Activated naive CD4-positive, alpha-beta T cell treated with anti-CD3 and anti-CD28 coated beads, Interleukin-2, amount 10 ng/mL, durations not matched to agents 7 days and 5 days (primary cell): ENCODE measurements around the gene PDE6C.

Source experiments
- CTCF ChIA-PET: fragments of 350-600 bp; sonication (Branson Sonifier 250); formaldehyde crosslinking; loops from one replicate; lab custom pipeline; 2021; ENCODE audit warnings: antibody characterized with exemption; lab: Charles Lee
- DNase-seq: peaks from one replicate; pipeline ENCODE4 v3.0.0-alpha.2; 2020
- H3K27ac Mint-ChIP-seq: one replicate; pipeline ENCODE4 v1.8.0; 2021; ENCODE audit warnings: mild to moderate bottlenecking, moderate library complexity, mixed read lengths
- H3K27me3 Mint-ChIP-seq: one replicate; pipeline ENCODE4 v1.8.0; 2021; ENCODE audit warnings: mild to moderate bottlenecking, mixed read lengths
- H3K36me3 Mint-ChIP-seq: one replicate; pipeline ENCODE4 v1.8.0; 2021; ENCODE audit warnings: mixed read lengths
- H3K4me1 Mint-ChIP-seq: one replicate; pipeline ENCODE4 v1.8.0; 2021; ENCODE audit warnings: mixed read lengths
- H3K4me3 Mint-ChIP-seq: one replicate; pipeline ENCODE4 v1.8.0; 2021; ENCODE audit warnings: mild to moderate bottlenecking, moderate library complexity, mixed read lengths
- H3K9me3 Mint-ChIP-seq: one replicate; pipeline ENCODE4 v1.8.0; 2021; ENCODE audit warnings: mixed read lengths

PDE6C gene

DNA sequence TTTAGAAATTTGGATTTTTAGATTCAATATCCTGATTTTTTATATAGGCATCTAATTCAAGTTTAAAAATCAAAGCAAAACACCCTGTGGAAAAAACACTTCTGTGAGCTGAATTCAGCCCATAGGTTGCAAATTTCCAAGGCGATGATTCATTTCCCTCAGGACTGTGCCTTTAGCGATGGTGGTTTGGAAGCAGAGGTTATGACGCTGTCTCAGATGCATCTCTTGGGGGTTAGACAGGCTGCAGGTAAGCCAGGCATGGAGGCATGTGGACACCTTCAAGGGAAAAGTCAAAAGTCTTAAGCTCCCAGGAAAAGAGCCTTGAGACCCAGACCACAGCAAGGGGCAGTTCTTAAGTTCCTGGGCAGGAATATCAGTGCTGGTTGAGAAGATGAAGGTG is 99.6 kb downstream of the PDE6C start:
- Mint-ChIP-seq H3K4me3 (no peak overlapping the region), H3K9me3 (no peaks in the 10 kb centered on the region), H3K36me3 (no peaks in the 10 kb centered on the region), H3K27me3 (no peaks in the 10 kb centered on the region), H3K4me1 (peaks cover 10% of the 10 kb centered on the region), H3K27ac (no peak overlapping the region)
- CTCF ChIA-PET = no interaction called here
- DNase-seq = no peak

DNA sequence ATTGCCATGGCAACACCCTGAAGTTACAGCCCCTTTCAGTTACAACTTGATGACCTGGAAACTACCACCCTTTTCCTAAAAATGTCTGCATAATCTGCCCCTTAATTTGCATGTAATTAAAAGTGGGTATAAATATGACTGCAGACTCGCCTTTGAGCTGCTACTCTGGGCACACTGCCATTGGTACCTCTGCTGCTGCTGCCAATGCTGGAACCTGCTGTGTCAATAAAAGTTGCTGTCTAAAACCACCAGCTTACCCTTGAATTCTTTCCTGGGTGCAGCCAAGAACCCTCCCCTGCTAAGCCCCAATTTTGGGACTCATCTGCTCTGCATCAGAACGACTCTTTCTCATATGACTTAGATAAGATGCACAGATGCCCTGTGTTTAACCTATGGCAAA is 100.3 kb downstream of the PDE6C start:
- H3K27me3 Mint-ChIP-seq = peaks cover 2% of the 10 kb centered on the region
- CTCF ChIA-PET = interaction anchor here (1.0 kb wide), 1 partner anchor 15 kb away, joined by 3 read pairs; no protein-coding TSS in a partner anchor
- peaks cover 5% of the 10 kb centered on the region for H3K4me1 Mint-ChIP-seq
- no peak for DNase-seq
- no peak overlapping the region for H3K4me3 Mint-ChIP-seq
- H3K9me3 Mint-ChIP-seq = no peaks in the 10 kb centered on the region
- H3K36me3 Mint-ChIP-seq = no peaks in the 10 kb centered on the region
- H3K27ac Mint-ChIP-seq = no peak overlapping the region

DNA sequence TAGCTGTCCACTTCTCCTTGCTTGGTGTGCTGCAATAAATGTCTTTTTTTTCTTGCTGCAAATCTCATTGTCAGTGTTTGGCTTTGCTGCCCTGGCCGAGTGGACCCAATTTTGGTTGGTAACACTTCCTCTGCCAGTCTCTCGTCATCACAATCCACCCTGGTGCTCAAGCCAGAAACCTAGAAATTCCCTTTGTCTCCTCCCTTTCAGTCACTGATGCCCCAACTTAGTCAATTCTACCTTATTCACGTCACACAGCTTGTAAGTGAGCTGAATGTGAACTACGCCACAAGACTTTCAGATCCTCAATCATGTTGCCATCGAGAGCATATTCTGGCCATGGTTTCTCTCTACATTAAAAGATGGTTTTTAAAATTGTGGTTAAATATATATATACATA is 103.0 kb downstream of the PDE6C start:
- H3K9me3 Mint-ChIP-seq = no peaks in the 10 kb centered on the region
- DNase-seq = no peak
- CTCF ChIA-PET = no interaction called here
- no peak overlapping the region for H3K4me3 Mint-ChIP-seq
- H3K27me3 Mint-ChIP-seq = peaks cover 20% of the 10 kb centered on the region
- H3K27ac Mint-ChIP-seq = no peak overlapping the region
- H3K36me3 Mint-ChIP-seq = no peaks in the 10 kb centered on the region
- H3K4me1 Mint-ChIP-seq = no peaks in the 10 kb centered on the region
